Measurements from ENCODE around the gene RUSC1.

GRCh38 chr1:155379631-155380090 lies 59.0 kb downstream of the RUSC1 start:
- TF ChIP-seq POLR2A (IDR thresholded peaks at IDR 0.05), result no peak
- no peak for TF ChIP-seq CTCF (IDR thresholded peaks at IDR 0.05)

Data from right lobe of liver (tissue), 4 donors.